Neuron (in vitro differentiated cells): ENCODE results near the gene VTN.
"Not testable (repeated sequence)": the region's sequence is repeated elsewhere in the genome, so short reads cannot be mapped to it uniquely, and the experiment has no call there.

Experiments used
- H2AFZ ChIP-seq: one replicate; pipeline ENCODE4 v1.6.1; 2013; ENCODE audit warnings: low read depth, mild to moderate bottlenecking, inconsistent platforms, low read length, moderate library complexity
- H3K27me3 ChIP-seq: one replicate; pipeline ENCODE4 v1.6.1; 2013; ENCODE audit warnings: low read length; ENCODE audit not compliant: insufficient read depth
- H3K36me3 ChIP-seq: one replicate; pipeline ENCODE4 v1.6.1; 2013; ENCODE audit warnings: low read length; ENCODE audit not compliant: insufficient read depth
- H3K4me1 ChIP-seq: one replicate; pipeline ENCODE4 v1.6.1; 2013; ENCODE audit warnings: low read length; ENCODE audit not compliant: insufficient read depth
- H3K4me3 ChIP-seq: 2 replicates; pipeline ENCODE4 v1.5.1; 2013; ENCODE audit warnings: mild to moderate bottlenecking, low read length, moderate library complexity
- H3K9me3 ChIP-seq: one replicate; pipeline ENCODE4 v1.6.1; 2013; ENCODE audit warnings: low read length

Gene VTN

GRCh38 chr17:28338769-28339212, 31.3 kb downstream of the VTN start:
- not testable (repeated sequence) for H2AFZ ChIP-seq, H3K4me3 ChIP-seq, H3K9me3 ChIP-seq, H3K27me3 ChIP-seq
- H3K4me1 ChIP-seq, result peaks cover 18% of the 10 kb centered on the region
- peaks cover 43% of the 10 kb centered on the region for H3K36me3 ChIP-seq

- no peak overlapping the region for H3K4me3 ChIP-seq
- peaks cover 18% of the 10 kb centered on the region for H3K4me1 ChIP-seq
- H3K27me3 ChIP-seq, result no peaks in the 10 kb centered on the region
- H3K9me3 ChIP-seq, result no peaks in the 10 kb centered on the region
- H2AFZ ChIP-seq, result no peak overlapping the region
- peaks cover 37% of the 10 kb centered on the region for H3K36me3 ChIP-seq
Measured at GRCh38 chr17:28338056-28338768, 31.9 kb downstream of the VTN start.

GRCh38 chr17:28335959-28336871, 33.9 kb downstream of the VTN start:
- Histone ChIP-seq H3K36me3 (peaks cover 26% of the 10 kb centered on the region), H3K4me1 (peaks cover 18% of the 10 kb centered on the region), H3K4me3 (peak overlapping the region; percentile 64), H3K9me3 (no peaks in the 10 kb centered on the region), H3K27me3 (no peaks in the 10 kb centered on the region), H2AFZ (peak overlapping the region; percentile 21)

GRCh38 chr17:28335201-28335958, 34.7 kb downstream of the VTN start, which contains the start of the genes IFT20 and TNFAIP1:
TSS of gene IFT20 (minus strand) at chr17:28335472. CDS start at chr17:28331985, 3,487 bp downstream.
TSS of gene TNFAIP1 (plus strand) at chr17:28335761. CDS start at chr17:28339522, 3,761 bp downstream.
- Histone ChIP-seq H3K9me3 (no peaks in the 10 kb centered on the region), H3K27me3 (no peaks in the 10 kb centered on the region), H3K4me1 (peaks cover 18% of the 10 kb centered on the region), H2AFZ (peak within 1 kb of the TSS; percentile 56), H3K4me3 (peak within 1 kb of the TSS; percentile 64), H3K36me3 (peaks cover 25% of the 10 kb centered on the region)

GRCh38 chr17:28334666-28335200, 35.4 kb downstream of the VTN start:
- Histone ChIP-seq H3K36me3 (peaks cover 20% of the 10 kb centered on the region), H2AFZ (peak overlapping the region; percentile 56), H3K4me3 (peak overlapping the region; percentile 64), H3K4me1 (peaks cover 18% of the 10 kb centered on the region), H3K27me3 (no peaks in the 10 kb centered on the region), H3K9me3 (no peaks in the 10 kb centered on the region)

- peaks cover 18% of the 10 kb centered on the region for H3K4me1 ChIP-seq
- no peaks in the 10 kb centered on the region for H3K27me3 ChIP-seq
- H2AFZ ChIP-seq, result no peak overlapping the region
- H3K4me3 ChIP-seq, result peak overlapping the region; percentile 64
- H3K36me3 ChIP-seq, result peaks cover 18% of the 10 kb centered on the region
- no peaks in the 10 kb centered on the region for H3K9me3 ChIP-seq
Measured at GRCh38 chr17:28334171-28334570, 35.9 kb downstream of the VTN start.

- H3K4me3 ChIP-seq, result no peak overlapping the region
- H2AFZ ChIP-seq, result no peak overlapping the region
Measured at GRCh38 chr17:28333083-28333746, 36.9 kb downstream of the VTN start.

GRCh38 chr17:28331891-28332420, 38.2 kb downstream of the VTN start:
- Histone ChIP-seq H3K36me3 (peaks cover 39% of the 10 kb centered on the region), H2AFZ (no peak overlapping the region), H3K9me3 (no peaks in the 10 kb centered on the region), H3K27me3 (no peaks in the 10 kb centered on the region), H3K4me1 (peaks cover 32% of the 10 kb centered on the region), H3K4me3 (no peak overlapping the region)

More at GRCh38 chr17:28333083-28333746, 36.9 kb downstream of the VTN start:
- peaks cover 27% of the 10 kb centered on the region for H3K36me3 ChIP-seq
- H3K27me3 ChIP-seq, result no peaks in the 10 kb centered on the region
- H3K4me1 ChIP-seq, result peaks cover 24% of the 10 kb centered on the region
- no peaks in the 10 kb centered on the region for H3K9me3 ChIP-seq

- Histone ChIP-seq H2AFZ (no peak overlapping the region), H3K36me3 (peaks cover 52% of the 10 kb centered on the region), H3K27me3 (no peaks in the 10 kb centered on the region), H3K4me1 (peaks cover 28% of the 10 kb centered on the region), H3K9me3 (no peaks in the 10 kb centered on the region), H3K4me3 (no peak overlapping the region)
Measured at GRCh38 chr17:28330671-28331070, 39.4 kb downstream of the VTN start.

- Histone ChIP-seq H3K36me3 (peaks cover 60% of the 10 kb centered on the region), H3K9me3 (no peaks in the 10 kb centered on the region), H3K4me1 (peaks cover 22% of the 10 kb centered on the region), H3K4me3 (no peak overlapping the region), H3K27me3 (no peaks in the 10 kb centered on the region), H2AFZ (no peak overlapping the region)
Measured at GRCh38 chr17:28328325-28328724, 41.8 kb downstream of the VTN start.

GRCh38 chr17:28327709-28328108, 42.4 kb downstream of the VTN start:
- Histone ChIP-seq H3K27me3 (no peaks in the 10 kb centered on the region), H3K4me1 (peaks cover 22% of the 10 kb centered on the region), H2AFZ (no peak overlapping the region), H3K36me3 (peaks cover 60% of the 10 kb centered on the region), H3K9me3 (no peaks in the 10 kb centered on the region), H3K4me3 (no peak overlapping the region)
